CD14-positive monocyte (primary cell): Measurements from ENCODE around the gene POLDIP3. TPM values are rescaled to one million over a fixed set of nuclear protein-coding genes. Genes with fewer than 3 reads are reported as not detected.
"Not testable (repeated sequence)": the region's sequence is repeated elsewhere in the genome, so short reads cannot be mapped to it uniquely, and the experiment has no call there.

ENCODE experiments used
- DNase-seq, 3 donors: peaks; one replicate each; pipeline ENCODE4 v3.0.0-alpha.2; 2011 to 2022
- H2AFZ ChIP-seq: 2 replicates; pipeline ENCODE4 v1.6.0; 2012; ENCODE audit warnings: mild to moderate bottlenecking, low read depth, low read length, inconsistent platforms; ENCODE audit not compliant: insufficient read depth, poor library complexity, severe bottlenecking
- H3K27ac ChIP-seq, 2 donors: 1 replicate in 1 of 2; 2 replicates in 1 of 2; pipeline ENCODE4 v1.5.1; 2012 to 2013; ENCODE audit warnings: low read length in 2 of 2, control low read depth in 1 of 2, inconsistent platforms in 1 of 2, low read depth in 1 of 2, mild to moderate bottlenecking in 1 of 2
- H3K27me3 ChIP-seq, 2 donors: one replicate each; pipeline versions ENCODE4 v1.6.0 to v1.6.1; 2011 to 2013; ENCODE audit warnings: low read length in 2 of 2; ENCODE audit not compliant: control insufficient read depth in 2 of 2, insufficient read depth in 2 of 2
- H3K36me3 ChIP-seq, 2 donors: replicated peaks in 1 of 2; 1 replicate in 1 of 2; 2 replicates in 1 of 2; pipeline versions ENCODE4 v1.5.1 to v1.6.1; 2012 to 2013; ENCODE audit warnings: low read length in 2 of 2, control low read depth in 1 of 2, inconsistent platforms in 1 of 2, mild to moderate bottlenecking in 1 of 2; ENCODE audit not compliant: insufficient read depth in 2 of 2, control insufficient read depth in 1 of 2
- H3K4me1 ChIP-seq, 2 donors: 1 replicate in 1 of 2; 2 replicates in 1 of 2; pipeline versions ENCODE4 v1.5.1 to v1.6.1; 2012 to 2013; ENCODE audit warnings: low read length in 2 of 2, control low read depth in 1 of 2, inconsistent platforms in 1 of 2, mild to moderate bottlenecking in 1 of 2, moderate library complexity in 1 of 2; ENCODE audit not compliant: insufficient read depth in 2 of 2, control insufficient read depth in 1 of 2
- H3K4me2 ChIP-seq: replicated peaks from 2 replicates; pipeline ENCODE3; 2012; ENCODE audit warnings: low read length, moderate library complexity, mild to moderate bottlenecking; ENCODE audit not compliant: poor library complexity, severe bottlenecking; ENCODE audit errors: extremely low read depth
- H3K4me3 ChIP-seq, 3 experiments: fragments of 200-600 bp in 1 of 3; sonication (generic) in 1 of 3; replicated peaks in 1 of 3; 1 replicate in 2 of 3; 2 replicates in 1 of 3; pipeline ENCODE4 v1.5.1; 2011 to 2013; ENCODE audit warnings: low read length in 3 of 3, mild to moderate bottlenecking in 3 of 3, control low read depth in 2 of 3, low read depth in 2 of 3, inconsistent platforms in 1 of 3, moderate library complexity in 1 of 3
- H3K79me2 ChIP-seq: 2 replicates; pipeline ENCODE4 v1.6.0; 2012; ENCODE audit warnings: mild to moderate bottlenecking, control low read depth, inconsistent platforms, low read length, moderate library complexity; ENCODE audit not compliant: insufficient read depth
- H3K9ac ChIP-seq: 2 replicates; pipeline ENCODE4 v1.6.0; 2017; ENCODE audit warnings: low read length, mild to moderate bottlenecking; ENCODE audit not compliant: insufficient read depth, poor library complexity, severe bottlenecking
- H3K9me3 ChIP-seq, 2 donors: replicated peaks in 1 of 2; 1 replicate in 1 of 2; 2 replicates in 1 of 2; pipeline versions ENCODE4 v1.5.1 to v1.6.1; 2012 to 2013; ENCODE audit warnings: low read length in 2 of 2, control low read depth in 1 of 2; ENCODE audit not compliant: control insufficient read depth in 1 of 2, insufficient read depth in 1 of 2
- H4K20me1 ChIP-seq: 2 replicates; pipeline ENCODE4 v1.6.0; 2012; ENCODE audit warnings: mild to moderate bottlenecking, low read length, control low read depth, moderate library complexity; ENCODE audit not compliant: insufficient read depth
- H3K27ac Mint-ChIP-seq, 7 donors: one replicate each; pipeline ENCODE4 v1.8.0; 2020; ENCODE audit warnings: mild to moderate bottlenecking in 7 of 7, mixed read lengths in 7 of 7, moderate library complexity in 6 of 7, inconsistent platforms in 2 of 7
- H3K27me3 Mint-ChIP-seq, 3 donors: one replicate each; pipeline ENCODE4 v1.8.0; 2021 to 2022; ENCODE audit warnings: low read depth in 3 of 3, mild to moderate bottlenecking in 3 of 3, mixed read lengths in 3 of 3, moderate library complexity in 3 of 3, inconsistent platforms in 1 of 3
- H3K36me3 Mint-ChIP-seq, 2 donors: one replicate each; pipeline ENCODE4 v1.8.0; 2020; ENCODE audit warnings: mixed read lengths in 2 of 2, inconsistent platforms in 1 of 2, mild to moderate bottlenecking in 1 of 2
- H3K4me1 Mint-ChIP-seq: one replicate; pipeline ENCODE4 v1.8.0; 2020; ENCODE audit warnings: mild to moderate bottlenecking, mixed read lengths
- H3K4me3 Mint-ChIP-seq, 2 donors: one replicate each; pipeline ENCODE4 v1.8.0; 2020; ENCODE audit warnings: mild to moderate bottlenecking in 2 of 2, mixed read lengths in 2 of 2, moderate library complexity in 1 of 2
- H3K9me3 Mint-ChIP-seq, 7 donors: one replicate each; pipeline ENCODE4 v1.8.0; 2020 to 2022; ENCODE audit warnings: mixed read lengths in 7 of 7, mild to moderate bottlenecking in 6 of 7, moderate library complexity in 6 of 7, inconsistent platforms in 2 of 7
- CTCF ChIP-seq: fragments of 200-600 bp; IDR thresholded peaks from one replicate; pipeline ENCODE4 v1.8.0; 2022; ENCODE audit warnings: antibody characterized with exemption, mild to moderate bottlenecking
- WGBS: methylation state at CpG from one replicate; pipeline ENCODE4 v1.1.5; 2013; ENCODE audit warnings: missing lambda C conversion rate; ENCODE audit not compliant: insufficient coverage; 5-methylcytosine and 5-hydroxymethylcytosine counted together
- intact Hi-C, 2 donors: fragments of 100-400 bp; cut with micrococcal nuclease; formaldehyde crosslinking; loops; one replicate each; pipeline versions ENCODE4 v1.15.0 to v1.15.1; 2023
- polyA plus RNA-seq, 3 donors: library from polyadenylated mRNA; depleted of rRNA in 1 of 3; unstranded in 2 of 3; stranded (reverse) in 1 of 3; fragments of 300-500 nt in 2 of 3; fragments of >200 nt in 1 of 3; fragmentation: Illumina TruSeq in 2 of 3; gene quantifications; 1 replicate in 2 of 3; 2 replicates in 1 of 3; pipeline ENCODE4 v1.2.3, GENCODE V29; 2012 to 2021

POLDIP3 gene
- polyA plus RNA-seq, 3 donors, result 46.3 to 55.3 (median 53.8) TPM

DNA sequence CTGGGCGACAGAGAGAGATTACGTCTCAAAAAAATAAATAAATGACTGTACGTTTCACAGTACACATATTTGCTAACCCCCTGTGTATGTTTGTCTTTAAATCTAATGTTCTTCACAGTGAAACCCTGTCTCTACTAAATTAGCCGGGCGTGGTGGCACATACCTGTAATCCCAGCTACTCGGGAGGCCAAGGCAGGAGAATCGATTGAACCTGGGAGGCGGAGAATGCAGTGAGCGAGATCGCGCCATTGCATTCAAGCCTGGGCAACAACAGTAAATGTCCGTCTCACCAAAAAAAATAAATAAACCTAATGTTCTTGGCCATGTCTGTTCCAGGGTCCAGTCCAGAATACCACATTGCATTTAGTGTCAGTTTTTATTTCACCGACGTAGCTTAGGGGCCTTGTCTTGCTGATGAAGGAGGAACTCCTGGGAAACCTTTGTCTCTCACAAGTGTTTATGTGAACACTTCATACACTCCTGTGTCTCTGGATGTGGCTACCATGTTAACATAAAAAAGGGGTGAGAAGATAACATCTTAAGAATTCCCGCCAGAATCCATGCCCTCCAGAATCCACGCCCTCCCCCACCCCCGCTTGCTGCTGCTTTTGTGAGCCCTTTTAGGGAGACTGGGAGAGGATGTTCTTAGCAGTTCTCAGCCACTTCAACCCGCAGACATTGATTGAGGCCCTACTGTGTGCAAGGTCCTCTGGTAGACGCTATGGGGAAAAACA is 65.9 kb downstream of the POLDIP3 start:
- intact Hi-C loops, result no loop called here
- H3K4me3 Mint-ChIP-seq, result no peak overlapping the region
- no peak overlapping the region for H3K27ac Mint-ChIP-seq
- DNase-seq, result no peak
- H3K4me2 ChIP-seq, result no peak overlapping the region
- H3K36me3 Mint-ChIP-seq, result no peaks in the 10 kb centered on the region
- H2AFZ ChIP-seq, result no peak overlapping the region
- no peak for TF ChIP-seq CTCF
- no peaks in the 10 kb centered on the region for H3K79me2 ChIP-seq
- no peak overlapping the region for H3K4me3 ChIP-seq
- peaks cover 2 to 15% of the 10 kb centered on the region in 2 donors for H3K27me3 ChIP-seq
- peaks cover 6 to 7% of the 10 kb centered on the region in 2 donors for H3K4me1 ChIP-seq
- H3K27me3 Mint-ChIP-seq, result peaks cover 14 to 26% (median 22%) of the 10 kb centered on the region in 3 donors
- H3K4me1 Mint-ChIP-seq, result peaks cover 15% of the 10 kb centered on the region
- no peaks in the 10 kb centered on the region for H3K36me3 ChIP-seq
- H3K9me3 Mint-ChIP-seq, result peaks cover 4 to 15% (median 5%) of the 10 kb centered on the region in 7 donors
- no peak overlapping the region for H3K9ac ChIP-seq
- H4K20me1 ChIP-seq, result no peaks in the 10 kb centered on the region
- WGBS, result 86% methylated on average over 15 of the region's 19 CpGs
- H3K27ac ChIP-seq, result no peak overlapping the region
- H3K9me3 ChIP-seq, result no peaks in the 10 kb centered on the region

DNA sequence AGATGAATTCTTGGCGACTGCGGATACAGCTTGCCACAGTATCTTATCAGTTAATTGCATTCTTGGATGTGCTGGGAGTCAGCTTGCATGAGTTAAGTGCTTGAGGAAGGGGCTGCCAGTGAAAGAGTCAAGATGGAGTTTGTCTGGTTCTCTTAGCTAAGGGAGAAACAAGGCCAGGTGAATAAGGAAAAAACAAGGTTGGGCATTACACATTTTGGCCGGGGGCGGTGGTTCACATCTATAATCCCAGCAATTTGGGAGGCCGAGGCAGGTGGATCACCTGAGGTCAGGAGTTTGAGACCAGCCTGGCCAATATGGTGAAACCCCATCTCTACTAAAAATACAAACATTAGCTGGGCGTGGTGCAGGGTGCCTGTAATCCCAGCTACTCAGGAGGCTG is 66.6 kb downstream of the POLDIP3 start:
- 92% methylated on average over 6 of the region's 6 CpGs for WGBS
- peaks cover 2 to 12% of the 10 kb centered on the region in 2 donors for H3K27me3 ChIP-seq
- H3K27ac ChIP-seq, DNase-seq, H3K36me3 ChIP-seq, H3K4me3 Mint-ChIP-seq, H2AFZ ChIP-seq, intact Hi-C loops, H3K4me3 ChIP-seq, H3K79me2 ChIP-seq, H3K4me1 ChIP-seq, H3K36me3 Mint-ChIP-seq, H3K4me2 ChIP-seq, H3K9ac ChIP-seq, H4K20me1 ChIP-seq, H3K9me3 ChIP-seq: not testable (repeated sequence)
- peaks cover 4 to 14% (median 5%) of the 10 kb centered on the region in 7 donors for H3K9me3 Mint-ChIP-seq
- H3K27me3 Mint-ChIP-seq, result peaks cover 11 to 21% (median 19%) of the 10 kb centered on the region in 3 donors
- H3K27ac Mint-ChIP-seq, result peak overlapping the region in 1 of 7 donors; percentile 47
- peaks cover 11% of the 10 kb centered on the region for H3K4me1 Mint-ChIP-seq
